GM12801 (cell line): ENCODE measurements around the gene PLEKHG3.

ENCODE experiments used
- TF ChIP-seq, protein P1 (sequence below): IDR thresholded peaks from one replicate; pipeline ENCODE4 v1.5.1; 2011; ENCODE audit warnings: control low read depth; ENCODE audit not compliant: insufficient read length; ENCODE audit errors: extremely low read depth

The PLEKHG3 gene

DNA sequence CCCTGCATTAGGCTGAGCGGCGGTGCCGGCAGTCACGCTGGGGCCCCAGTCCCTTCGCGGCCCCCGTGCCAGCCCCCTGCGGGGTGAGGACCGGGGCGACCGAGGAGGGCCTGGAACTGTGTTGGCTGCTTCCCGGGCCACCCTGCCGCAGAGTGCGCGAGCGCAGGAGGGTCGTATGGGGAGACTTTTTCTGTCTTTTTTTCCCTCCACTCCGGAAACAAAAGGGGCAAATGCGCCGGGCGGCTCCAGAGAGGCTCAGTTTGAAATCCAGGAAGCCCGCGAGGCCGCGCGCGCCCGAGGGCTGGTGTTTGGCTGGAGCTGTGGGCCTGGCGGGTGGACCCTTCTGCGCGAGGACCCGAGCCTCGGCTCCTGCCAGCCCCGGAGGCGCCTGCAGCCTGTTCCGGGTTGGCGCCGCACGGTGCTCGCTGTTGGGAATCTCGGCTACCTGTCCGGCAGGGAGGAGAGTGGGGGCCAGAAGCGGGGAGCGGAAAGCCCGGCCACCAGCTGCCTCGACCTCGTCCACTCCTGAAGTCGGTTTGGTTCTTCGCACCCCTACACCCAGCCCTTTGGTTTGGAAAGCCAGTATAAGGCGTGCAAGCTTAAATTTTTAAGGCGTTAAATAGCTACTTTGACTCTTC, 638 bp downstream of the PLEKHG3 start:
- TF ChIP-seq, protein P1, sequence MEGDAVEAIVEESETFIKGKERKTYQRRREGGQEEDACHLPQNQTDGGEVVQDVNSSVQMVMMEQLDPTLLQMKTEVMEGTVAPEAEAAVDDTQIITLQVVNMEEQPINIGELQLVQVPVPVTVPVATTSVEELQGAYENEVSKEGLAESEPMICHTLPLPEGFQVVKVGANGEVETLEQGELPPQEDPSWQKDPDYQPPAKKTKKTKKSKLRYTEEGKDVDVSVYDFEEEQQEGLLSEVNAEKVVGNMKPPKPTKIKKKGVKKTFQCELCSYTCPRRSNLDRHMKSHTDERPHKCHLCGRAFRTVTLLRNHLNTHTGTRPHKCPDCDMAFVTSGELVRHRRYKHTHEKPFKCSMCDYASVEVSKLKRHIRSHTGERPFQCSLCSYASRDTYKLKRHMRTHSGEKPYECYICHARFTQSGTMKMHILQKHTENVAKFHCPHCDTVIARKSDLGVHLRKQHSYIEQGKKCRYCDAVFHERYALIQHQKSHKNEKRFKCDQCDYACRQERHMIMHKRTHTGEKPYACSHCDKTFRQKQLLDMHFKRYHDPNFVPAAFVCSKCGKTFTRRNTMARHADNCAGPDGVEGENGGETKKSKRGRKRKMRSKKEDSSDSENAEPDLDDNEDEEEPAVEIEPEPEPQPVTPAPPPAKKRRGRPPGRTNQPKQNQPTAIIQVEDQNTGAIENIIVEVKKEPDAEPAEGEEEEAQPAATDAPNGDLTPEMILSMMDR = no peak

DNA sequence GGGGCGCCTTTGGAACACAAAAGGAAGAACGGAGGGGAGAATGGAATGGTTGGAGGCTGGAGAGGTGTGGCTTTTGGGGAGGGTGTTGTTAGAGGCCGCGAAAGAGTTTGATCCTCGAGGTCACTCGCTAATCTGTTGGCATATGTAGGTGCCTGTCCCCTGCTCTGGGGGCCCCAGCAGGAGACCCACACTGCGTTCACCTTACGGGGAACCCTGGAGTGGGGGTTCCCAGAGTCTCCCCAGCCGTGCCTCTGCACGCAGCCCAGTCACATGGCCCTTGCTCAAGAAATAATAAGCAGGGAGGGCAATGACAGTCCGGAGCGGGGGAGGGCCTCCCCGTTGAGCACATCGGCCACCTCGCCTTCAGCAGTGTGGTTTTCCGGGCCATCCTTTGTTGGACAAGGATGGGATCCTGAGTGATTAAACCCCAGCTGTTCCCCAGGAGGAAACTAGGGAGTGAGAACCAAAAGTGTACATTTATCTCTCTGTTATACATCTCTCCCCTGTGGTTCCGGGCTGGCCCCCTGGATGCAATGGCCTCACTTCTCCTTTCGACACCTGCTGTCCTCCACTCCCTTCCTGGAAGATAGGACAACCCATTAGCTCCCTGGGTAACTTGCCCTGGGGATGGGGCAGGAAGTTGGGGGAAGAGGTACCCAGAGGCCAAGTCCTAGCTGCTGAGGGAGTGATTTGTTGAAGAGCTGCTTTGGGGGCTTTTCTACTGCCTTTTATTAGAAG, 1.3 kb downstream of the PLEKHG3 start:
- TF ChIP-seq, protein P1 = no peak

DNA sequence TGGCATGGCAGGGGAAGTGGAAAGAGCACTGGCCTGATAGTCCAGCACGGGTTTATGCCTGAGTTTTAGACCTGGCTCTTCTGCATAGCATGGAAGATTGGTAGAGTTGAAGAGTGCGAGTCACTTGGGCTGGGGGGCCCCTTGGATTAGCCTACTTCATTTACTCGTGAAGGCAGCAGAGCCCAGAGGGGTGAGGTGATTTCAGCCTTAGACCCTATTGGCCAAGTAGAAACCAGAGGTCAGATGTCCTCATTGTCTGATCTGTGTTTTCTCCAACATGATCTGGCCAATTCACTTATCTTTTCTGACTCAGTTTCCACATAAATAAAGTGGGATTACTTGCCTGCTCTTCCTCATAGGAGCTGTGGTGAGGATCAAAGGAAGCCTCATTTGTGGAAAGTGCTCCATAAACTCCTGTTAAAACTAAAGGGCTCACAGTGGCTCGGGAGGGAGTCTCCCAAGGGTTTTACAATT, 1.9 kb downstream of the PLEKHG3 start:
- TF ChIP-seq, protein P1 = no peak

DNA sequence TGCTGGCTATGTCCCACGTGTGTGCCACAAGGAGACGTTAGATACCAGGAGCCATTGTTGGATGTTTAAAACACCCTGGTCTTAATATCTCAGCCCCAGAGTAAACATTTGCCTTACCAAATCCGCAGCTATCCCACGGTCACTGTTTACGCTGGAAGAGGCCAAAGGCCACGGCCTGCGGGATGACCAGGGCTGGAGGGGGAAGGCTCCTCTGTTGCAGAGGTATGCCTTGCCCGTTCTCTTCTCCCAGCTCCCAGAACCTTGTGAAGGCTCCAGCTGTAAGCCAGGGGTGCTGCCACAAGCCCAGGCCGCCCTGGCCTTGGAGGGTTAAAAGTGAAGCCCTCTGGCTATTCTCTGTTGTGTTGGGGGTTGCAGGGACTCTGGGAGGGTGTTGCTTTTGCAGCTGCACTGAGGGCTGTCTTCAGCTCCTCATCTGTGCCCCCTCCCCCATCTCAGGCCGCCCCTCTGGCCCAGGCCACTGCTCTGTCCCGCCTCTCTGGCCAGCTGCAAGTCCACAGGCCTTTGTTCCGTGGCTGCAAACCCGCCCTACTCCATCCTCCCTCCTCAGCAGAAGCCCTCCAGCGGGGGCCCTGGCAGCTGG, 2.5 kb downstream of the PLEKHG3 start:
- TF ChIP-seq, protein P1 = no peak

DNA sequence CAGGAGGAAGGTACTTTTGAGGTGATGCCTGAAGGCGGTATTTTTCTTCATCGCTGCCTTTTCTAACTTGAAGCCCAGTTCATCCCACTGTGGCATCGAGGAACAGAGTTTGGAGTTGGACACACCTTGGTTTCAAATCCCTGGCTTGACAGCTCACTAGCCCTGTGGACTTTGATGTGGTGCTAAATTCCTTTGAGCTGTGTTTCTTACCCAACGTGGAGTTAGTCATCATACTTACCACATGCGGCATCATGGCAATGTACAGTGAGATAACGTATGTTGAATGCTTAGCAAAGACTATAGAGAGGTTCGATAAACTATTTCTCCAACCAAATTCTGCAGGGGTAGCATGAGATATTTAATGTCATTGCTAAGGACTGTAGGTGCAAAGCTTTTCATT, 3.4 kb downstream of the PLEKHG3 start:
- TF ChIP-seq, protein P1 = no peak

DNA sequence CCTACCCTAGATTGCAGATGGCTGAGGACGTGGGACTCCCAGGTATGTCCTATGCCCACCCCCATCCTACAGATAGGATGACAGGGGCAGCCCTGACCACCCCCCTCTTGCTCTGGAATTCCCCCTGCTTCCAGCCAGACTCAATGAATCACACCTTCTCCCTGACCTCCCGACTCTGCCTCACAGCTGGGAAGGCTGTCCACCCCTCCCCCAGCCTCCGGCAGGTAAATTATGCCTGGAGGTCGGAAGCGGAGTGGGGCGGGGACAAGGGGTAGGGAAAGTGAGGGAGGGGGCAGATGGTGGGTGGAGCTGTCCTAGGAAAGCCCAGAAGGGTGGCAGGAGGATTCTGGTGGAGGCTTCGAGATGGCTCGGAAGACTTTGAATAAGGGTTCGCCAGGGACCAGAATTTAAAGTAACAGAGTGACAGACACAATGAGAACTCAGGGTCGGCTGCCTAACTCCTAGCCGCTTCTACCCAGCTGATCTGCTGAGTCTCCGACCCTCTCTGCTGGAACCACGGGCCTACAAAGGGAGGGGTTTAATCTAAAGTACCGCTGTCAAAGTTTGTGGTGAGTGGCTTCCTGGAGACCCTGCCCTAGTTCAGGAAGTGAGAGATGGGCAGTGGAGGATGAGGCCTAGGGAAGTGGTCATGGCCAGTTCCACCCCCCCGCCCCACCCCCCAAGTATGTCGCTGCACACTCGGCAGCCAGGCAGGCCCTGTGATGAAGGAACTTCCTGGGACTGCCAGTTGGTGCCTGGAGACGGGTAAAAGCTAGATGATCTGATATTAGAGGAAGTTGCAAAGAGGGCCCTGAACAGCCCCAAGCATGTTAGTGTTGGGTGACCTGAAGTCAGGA, 4.2 kb downstream of the PLEKHG3 start:
- TF ChIP-seq, protein P1 = no peak

DNA sequence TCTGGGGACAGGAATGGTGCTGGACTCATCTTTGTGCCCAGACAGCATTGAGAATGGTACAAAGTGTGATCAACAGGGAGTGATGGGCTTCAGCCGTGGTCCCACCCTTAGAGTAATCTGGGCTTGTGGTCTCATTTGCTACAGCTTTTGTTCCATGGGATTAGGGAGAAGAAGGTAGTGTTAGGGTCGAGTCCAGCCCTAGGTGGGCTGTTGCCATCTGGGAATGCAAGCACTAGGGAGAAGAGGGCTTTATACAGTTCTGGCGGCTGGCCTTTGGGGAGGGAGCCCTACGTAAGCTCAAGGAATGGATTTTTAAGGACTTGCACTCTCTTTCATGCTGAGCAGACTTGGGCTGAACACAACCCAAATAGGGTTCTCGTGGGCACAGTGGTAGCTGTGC, 4.9 kb downstream of the PLEKHG3 start:
- TF ChIP-seq, protein P1 = no peak
